Measurements from ENCODE around the gene PEMT.

Gene PEMT

DNA sequence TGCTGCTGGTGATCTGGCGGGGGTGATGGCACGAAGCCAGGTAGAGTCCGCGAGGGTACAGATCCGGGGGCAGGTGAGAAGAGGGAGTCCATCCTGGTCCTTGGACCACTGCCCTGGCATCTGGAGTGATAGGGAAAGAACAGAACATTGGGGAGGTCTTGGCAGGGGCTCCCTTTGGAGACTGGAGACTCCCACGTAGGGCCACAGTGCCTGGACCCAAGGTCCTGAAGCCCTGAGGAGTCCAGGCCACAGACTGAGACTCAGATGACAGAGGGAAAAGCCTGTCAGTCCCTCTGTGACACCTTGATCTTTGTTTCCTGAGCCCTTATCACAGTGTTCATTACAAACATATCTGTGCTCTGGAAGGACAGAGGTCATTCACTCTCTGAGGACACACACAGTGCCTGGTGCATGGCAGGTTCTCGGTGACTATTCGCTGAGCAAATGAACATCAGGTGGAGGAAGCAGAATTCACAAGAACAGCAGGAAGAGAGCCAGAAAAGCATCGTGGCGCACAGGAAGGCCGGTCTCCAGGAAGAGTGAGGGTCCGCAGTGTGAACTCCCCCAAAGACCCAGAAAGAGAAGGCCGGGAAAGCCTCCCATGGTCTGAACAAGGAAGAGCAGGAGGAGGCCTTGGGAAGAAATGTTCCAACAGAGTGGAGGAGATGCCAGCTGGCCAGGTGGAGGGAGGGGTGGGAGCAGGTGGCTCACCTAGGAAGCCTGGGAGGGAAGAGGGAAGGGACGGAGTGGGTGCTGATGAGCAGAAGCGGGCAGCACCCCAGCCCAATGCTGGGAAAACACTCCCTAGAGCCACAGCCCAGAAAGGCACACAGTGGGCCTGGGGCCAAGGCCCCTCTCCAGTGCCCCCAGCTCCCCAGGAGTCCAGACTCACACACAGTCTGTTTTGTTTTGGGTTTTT is 20.5 kb downstream of the PEMT start:
- DNase-seq (ENCODE audit: low spot score) = no peak

DNA sequence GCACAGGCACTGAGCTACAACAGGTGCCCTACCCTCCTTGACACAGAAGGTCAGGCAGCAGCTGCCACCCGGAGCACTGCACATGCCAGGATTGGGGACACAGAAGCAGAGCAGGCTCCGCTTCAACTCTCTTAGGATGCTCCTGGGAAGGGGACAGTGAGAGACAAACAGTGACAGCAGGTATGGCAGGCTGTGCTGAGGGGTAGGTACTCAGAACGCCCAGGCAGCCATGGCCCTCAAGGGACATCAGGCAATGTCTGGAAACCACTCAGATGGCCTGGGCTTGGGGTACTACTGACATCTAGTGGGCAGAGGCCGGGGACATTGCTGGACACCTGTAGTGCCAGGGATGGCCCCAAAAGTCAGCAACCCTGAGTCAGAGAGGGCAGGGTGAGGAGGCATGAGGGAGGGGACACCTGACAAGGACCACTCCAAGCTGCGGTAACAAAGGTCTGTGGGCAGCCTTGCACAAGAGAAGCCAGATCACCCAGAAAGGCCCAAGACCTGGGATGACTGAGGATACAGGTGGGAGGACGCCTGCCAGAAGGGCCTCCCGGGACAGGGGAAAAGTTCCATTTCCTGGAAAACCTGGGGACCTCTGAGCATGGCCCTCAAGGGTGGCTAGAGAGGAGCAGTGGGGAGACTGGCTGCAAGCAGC is 21.2 kb downstream of the PEMT start:
- DNase-seq (ENCODE audit: low spot score) = peak; percentile 7

DNA sequence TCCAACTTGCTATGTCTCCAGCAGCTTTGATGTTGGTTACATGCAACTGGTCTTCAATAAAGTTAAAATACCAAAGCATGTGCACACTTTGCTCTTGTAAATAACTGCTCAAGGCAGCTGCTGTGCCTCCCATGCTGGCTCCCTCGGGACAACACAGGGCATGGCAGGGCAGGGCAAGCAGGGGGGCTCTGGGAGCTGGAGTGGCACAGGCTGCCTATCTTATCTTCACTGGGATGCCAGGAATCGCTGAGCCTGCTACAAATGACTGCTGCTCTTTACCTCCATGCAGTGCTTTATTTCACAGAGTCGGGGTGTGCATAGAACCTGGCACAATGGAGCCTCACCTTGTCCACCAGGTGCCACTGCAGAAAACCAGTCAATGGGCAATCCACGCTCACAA is 21.8 kb downstream of the PEMT start:
- no peak for DNase-seq (ENCODE audit: low spot score)

DNA sequence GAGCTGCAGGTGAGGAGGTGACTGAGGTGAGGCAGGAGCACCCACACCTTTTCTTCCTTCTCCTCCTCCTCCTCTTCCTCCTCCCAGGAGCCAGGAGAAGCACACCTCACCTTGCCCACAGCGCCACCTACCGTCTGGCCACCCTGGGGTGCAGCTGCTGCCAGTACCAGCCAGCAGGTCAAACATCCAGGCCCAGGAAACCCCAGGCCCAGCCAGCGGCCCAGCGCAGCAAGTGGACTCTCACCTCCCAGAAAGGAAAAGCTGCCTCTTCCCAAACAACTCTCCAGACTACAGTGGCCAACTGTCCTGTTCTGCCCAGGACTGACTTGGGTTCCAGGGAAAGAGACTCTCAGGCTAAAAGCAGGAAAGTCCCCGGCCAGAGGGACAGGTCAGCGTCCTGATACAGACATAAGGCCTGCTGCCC is 22.7 kb downstream of the PEMT start:
- peak; percentile 68 for DNase-seq (ENCODE audit: low spot score)

DNA sequence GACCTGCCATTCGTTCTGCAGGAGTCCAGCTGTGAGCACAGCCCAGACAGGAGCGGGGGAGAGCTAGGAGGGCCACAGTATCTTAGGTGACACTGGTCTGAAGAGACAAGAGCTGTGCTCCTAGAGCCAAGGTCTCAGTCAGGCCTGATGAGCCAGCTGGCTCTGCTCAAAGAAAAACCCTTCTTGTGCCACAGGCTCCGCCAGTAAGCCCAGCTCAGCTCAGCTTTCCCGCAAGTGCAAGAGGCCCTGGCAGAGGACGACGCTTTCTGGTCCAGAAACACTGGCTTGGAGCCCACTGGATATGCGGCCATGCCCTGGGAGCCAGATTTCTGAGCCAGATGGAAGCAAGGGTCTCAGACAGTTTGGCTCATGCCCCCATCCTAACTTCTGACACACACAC is 23.9 kb downstream of the PEMT start:
- no peak for DNase-seq (ENCODE audit: low spot score)

DNA sequence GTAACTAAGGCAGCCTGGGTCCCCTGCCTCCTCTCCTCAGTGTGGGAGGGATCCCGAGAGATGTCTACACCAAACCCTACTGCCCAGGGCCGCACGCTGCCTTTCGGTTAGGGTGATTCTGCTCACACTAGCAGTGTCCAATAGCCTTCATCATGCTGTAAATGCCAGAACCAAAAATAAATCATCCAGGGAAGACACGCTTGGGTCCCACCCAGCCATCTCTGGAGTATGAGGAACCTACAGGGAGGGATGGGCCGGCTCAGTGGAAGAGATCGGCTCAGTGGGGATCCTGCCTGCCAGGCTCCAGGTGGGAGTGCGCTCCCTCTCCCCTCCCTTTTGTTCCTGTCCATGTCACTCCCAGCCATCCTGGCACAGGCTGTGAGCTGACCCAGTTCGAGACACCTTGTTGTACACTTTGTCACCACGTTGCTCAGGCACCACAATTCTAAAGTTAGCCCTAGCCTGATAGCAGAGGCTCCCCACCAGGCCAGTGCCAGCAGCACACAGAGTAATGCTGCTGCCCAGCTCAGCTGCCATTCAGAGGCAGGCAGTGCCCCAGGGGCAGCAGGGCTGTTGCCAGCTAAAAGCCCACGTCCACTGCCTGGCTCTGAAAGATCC is 24.5 kb downstream of the PEMT start:
- DNase-seq (ENCODE audit: low spot score) = no peak

DNA sequence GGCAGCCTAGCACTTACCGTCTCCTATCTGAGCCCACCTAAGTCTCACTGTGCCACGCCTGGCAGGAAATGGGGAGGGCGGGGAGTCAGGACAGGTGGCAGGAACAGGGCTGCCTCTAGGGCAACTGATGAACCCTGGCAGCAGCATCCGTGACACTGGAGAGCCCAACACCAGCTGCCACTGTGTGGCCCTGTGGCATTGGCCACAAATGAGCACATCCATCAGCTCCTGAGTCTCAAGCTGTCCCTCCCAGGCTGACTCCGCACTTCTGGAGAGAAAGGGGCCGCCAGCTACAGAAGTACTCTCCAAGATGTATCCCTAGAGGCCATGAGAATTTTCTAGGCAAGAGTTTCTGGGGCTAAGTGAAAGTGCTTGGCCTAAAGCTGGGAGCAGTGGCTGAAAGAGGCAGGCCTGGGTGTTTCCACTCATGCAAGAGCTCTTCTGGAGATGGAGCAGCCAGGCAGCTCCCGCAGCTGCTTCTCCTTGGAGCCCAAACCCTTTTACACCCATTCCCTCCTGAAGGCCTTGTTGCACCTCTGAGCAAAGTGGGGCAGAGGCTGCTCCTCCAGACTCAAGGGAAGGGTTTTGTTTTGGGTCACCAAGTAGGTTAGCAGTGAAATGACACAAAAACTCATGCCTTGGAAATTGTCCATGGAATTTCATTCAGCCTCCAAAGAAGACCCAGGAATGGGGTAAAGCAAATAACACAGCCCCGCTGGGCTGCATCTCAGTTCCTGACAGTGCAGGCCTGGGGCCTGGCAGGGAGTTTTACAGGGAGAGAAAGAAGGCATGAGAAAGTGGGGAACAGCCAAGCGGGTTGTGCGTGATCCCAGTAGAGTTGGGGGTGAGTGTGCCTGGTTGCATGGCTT is 25.8 kb downstream of the PEMT start:
- DNase-seq (ENCODE audit: low spot score) = no peak

DNA sequence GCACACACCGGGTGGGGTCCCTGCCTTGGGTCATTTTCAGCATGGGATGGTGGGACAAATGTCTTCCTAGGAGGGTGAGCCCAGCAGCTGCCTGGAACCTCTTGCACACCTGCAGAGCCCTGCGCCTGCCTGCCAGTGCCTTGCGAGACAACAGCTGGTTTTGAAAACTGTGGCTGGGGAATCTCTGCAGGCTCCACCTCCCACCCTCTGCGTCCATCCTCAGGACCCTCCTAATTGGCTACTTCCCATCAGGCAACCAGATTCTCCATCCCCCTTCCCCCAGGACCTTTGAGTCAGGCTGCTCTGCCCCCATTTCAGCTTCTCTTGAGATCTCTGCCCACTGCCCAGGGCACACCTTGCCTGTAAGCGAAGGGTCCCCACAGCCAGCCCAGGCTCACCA is 26.6 kb downstream of the PEMT start:
- no peak for DNase-seq (ENCODE audit: low spot score)

DNA sequence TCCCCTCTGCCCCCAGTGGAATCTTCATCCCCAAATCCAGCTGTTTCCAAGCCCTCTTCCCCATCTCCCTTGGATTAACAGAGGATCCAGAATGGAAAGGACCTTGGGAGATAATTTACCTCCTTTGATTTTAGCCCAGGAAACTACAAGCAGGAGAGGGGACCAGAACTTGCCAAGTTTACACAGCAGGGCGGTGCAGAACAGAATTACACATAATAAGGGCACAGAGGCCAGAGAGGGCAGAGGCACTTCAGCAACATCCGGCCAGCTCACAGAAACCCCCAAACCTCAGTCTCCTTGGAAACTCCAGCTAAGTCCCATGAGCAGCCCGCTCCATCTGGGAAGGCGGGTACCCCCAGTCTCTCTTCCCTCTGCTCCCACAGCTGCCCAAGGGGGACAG is 27.2 kb downstream of the PEMT start:
- no peak for DNase-seq (ENCODE audit: low spot score)

DNA sequence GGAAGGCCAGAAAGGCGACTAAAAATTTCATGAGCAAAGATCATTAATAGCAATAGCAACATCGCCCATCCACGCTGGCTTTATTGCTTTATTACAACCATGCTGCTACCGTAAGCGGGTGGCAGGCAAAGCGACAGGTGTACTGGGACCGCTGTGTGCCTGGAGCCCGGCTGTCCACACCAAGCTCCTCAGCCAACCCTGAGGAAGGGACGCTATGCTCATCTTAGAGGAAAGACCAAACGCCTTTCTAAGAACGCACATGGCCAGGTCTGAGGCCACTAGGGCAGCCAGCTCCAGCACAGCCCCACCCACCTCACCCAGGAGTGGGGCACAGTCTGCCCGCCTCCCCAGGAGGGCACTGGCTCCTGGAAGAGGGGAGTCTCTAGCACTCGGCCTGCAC is 28.0 kb downstream of the PEMT start:
- no peak for DNase-seq (ENCODE audit: low spot score)

DNA sequence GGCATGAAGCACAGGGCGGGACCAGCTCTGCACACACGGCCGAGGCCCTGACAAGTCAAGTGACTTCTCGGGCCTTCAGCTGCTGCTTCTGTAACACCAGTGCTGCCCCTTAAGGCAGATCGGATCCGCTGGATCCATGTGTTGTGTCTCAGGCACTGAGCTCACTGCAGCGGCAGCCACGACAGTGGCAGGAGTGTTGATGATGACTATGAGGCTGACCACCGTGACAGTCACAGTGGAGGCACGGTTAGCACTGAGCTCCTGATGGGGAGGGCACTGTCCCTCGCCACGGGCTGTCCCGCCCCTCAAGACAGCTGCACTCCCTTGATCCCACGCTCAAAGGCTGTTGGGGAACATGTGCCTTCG is 29.4 kb downstream of the PEMT start:
- no peak for DNase-seq (ENCODE audit: low spot score)

DNA sequence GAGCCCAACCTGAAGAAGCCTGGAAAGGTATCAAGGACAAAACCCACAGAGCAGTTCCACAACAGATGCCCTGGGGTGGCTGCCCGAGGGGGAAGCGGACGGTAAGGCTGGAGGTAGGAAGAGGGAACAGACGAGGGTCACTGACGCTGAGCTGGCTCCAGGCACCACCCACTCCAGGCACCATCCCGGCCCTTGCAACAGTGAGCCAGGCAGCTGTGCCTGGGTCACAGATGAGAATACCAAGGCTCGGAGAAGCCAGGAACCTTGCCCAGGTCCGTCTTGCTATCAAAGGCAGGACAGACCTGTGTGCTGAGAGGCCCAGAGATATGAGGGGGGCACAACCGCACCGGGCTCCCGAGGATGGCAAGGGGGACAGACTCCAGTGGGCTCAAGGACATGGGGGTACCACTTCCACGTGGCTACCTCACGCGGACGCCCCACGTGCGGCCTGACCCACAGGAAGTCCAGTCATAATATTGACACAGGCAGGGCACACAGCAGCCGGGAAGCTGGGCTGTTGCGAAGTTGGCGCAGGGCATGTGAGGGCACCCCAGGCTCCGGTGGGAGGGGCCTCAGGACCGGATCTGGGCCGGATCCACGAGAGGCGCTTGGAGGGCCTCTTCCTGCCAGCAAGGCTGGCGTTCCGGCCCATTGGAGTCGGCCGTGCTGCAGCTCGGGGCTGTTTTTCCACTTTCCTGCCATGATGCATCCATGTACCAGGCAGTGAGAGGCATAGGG is 29.9 kb downstream of the PEMT start:
- no peak for DNase-seq (ENCODE audit: low spot score)

DNA sequence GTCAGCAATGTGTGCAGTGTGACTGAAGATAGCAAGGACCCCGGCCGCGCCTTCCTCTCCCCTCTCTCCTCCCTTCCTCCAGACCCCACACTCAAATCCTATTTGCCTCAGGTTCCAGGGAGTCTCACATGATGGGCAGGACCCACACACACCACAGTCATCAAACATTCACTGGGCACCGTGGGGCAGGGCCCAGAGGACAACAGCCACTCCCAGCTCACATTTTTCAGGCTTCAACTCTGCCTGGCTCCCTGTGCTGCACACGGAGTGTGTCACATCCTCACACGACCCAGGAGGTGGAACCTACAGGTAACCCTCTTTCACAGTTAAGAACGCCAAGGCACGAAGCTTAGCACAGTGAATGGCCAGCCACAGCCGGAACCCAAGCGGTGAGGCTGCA is 30.5 kb downstream of the PEMT start:
- DNase-seq (ENCODE audit: low spot score) = no peak

DNA sequence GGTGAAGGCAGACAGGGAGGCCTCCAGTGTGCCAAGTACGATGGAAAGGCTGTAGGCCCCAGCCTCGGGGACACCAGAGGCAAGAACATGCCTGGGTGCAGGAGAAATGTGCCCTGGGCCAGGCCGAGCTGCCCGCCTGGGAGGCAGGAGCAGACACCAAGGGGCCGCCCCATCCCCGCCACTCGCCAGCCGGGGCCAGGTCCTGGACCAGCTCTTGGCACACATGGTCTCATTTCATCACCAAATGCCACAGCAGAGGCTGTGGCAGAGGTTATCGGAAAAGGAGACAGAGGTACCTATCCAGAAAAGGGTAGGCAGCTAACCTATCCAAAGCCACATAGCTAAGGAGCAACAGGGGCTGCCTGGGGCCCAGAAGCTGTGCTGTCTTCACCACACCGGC is 31.3 kb downstream of the PEMT start:
- DNase-seq (ENCODE audit: low spot score) = no peak

DNA sequence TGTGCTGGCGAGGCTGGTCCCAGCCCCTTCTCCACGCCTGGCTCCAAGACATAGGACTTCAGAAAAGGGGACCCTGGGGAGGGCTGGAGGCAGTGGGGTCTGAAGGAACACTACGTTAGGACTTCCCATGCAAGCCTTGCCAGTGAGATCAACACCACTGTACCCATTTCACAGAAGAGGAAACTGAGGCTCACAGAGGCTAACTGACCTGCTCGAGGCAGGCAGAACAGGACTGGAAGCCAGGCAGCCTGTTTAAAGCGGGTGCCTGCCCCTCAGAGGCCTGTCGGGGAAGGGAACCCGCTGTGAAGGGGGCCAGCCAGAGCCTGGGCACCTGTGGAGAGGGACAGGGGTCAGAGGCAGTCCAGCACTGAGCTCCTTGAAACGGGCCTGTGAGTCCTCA is 32.3 kb downstream of the PEMT start:
- no peak for DNase-seq (ENCODE audit: low spot score)

DNA sequence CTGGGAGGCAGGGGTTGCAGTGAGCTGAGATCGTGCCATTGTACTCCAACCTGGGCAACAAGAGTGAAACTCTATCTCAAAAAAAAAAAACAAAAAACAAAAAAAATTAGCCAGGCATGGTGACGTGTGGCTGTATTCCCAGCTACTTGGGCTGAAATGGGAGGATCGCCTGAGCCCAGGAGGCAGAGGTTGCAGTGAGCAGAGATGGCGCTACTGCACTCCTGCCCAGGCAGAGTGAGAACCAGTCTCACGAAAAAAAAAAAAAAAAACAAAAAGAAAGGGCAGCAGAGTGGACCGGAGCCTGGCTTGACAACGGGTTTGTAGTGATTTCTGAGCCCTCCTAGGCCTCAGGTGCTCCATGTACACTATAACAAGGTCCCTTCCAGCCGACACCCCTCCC is 33.1 kb downstream of the PEMT start:
- DNase-seq (ENCODE audit: low spot score) = no peak

DNA sequence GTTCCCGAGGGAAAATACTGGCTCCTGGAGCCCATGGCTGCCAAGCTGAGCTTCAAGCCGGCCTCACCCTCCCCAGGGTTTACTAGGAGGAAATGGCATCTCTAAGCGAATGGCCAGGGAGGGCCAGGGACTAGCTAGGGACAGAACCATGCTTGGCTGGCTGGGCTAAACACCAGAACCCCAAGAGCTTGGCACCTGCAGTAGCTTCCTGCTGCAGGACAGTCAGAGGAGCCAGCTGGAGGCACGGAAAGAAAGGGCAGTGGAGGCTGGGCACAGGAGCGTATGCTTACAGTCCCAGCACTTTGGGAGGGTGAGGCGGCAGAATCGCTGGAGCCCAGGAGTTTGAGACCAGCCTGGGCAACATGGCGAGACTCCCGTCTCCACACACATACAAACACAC is 33.7 kb downstream of the PEMT start:
- no peak for DNase-seq (ENCODE audit: low spot score)

DNA sequence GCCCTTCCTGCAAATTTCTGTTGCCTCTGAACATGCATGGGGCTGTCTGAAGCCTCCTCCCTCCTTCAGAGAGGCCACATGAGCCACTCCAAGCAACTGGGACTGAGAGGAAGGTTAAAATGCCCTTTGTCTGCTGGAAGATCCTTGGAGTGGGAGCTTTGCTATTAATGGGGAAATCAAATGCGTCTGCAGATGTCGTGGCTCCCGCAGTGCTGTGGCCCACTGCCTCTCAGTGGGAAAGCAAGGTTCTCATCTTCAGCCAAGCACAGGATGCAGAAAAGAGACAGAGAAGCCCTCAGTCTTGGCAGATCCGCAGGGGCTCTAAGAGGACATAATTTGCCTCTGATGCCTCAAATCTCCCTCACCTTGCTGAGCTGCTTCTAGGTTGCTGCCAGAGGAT is 34.8 kb downstream of the PEMT start:
- DNase-seq (ENCODE audit: low spot score) = no peak

DNA sequence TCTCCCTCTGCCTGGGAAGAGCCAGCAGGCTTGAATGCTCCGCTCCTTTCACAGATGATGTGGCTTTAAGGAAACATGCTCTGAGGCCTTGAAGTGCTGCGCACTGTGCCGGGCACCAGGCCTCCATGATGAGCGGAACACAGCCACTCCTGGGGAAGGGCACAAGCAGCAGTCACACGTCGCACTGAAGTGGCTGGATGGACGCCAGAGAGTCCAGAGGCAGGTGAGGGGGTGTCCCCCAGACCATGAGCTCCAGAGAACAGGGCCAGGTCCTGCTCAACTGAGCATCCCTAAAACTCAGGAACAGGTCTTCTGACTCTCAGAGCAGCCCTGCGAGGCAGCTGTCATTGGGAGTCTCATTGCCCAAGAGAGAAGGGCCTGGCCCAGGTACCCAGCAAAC is 35.6 kb downstream of the PEMT start:
- no peak for DNase-seq (ENCODE audit: low spot score)

DNA sequence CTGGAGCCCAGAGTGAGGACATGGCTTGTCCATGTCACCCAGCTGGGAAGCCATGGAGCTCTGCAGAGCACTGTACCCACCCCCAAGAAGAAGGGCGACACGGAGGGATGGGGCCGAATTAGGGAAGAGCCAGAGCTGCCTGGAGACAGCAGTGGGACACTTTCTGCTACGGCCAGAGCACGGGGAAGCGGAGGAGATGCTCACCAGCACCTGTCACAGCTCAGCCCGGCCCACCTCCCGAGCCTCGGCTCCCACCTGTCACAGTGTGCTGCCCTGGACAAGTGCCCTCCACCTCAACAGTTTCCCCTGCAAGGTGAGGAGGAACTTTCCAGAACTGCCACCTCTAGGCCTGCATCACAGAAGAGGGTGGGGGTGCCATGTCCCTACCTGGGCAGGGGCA is 36.4 kb downstream of the PEMT start:
- DNase-seq (ENCODE audit: low spot score) = no peak

DNA sequence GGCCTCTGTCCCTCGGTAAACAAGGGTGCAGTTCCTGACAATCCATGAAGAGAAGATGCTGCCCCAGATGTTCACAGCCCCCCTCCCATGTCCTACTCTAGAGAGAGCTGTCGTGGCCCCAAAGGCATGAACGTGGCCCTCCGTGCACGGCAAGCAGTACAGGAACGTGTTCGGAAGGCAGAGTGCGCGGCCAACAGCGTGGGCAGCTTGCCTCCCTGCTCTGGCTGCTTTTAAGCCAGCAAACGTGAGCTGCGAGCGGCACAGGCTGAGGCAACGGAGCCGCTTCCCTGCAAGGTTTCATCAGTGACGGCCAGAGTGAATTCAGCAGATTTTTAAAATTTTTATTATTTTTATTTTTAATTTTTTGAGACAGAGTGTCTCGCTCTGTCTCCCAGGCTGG is 37.2 kb downstream of the PEMT start:
- no peak for DNase-seq (ENCODE audit: low spot score)
